ENCODE data around the gene FBP1.

Gene FBP1

GRCh38 chr9:94679587-94679986 lies 40.3 kb upstream of the FBP1 start:
- DNase-seq (ENCODE audit: extremely low read depth, low read depth): no peak
- TF ChIP-seq CTCF (IDR thresholded peaks at IDR 0.05; ENCODE audit: low read depth, low read length, missing control alignments): no peak
- H3K4me3 ChIP-seq (replicated peaks; ENCODE audit: low read depth, low read length): no peak overlapping the region

- no peak for TF ChIP-seq CTCF (IDR thresholded peaks at IDR 0.05; ENCODE audit: low read depth, low read length, missing control alignments)
- no peak for DNase-seq (ENCODE audit: extremely low read depth, low read depth)
- no peak overlapping the region for H3K4me3 ChIP-seq (replicated peaks; ENCODE audit: low read depth, low read length)
These were observed 38.6 kb upstream of the FBP1 start for GRCh38 chr9:94677929-94678328.

- no peak for TF ChIP-seq CTCF (IDR thresholded peaks at IDR 0.05; ENCODE audit: low read depth, low read length, missing control alignments)
- DNase-seq (ENCODE audit: extremely low read depth, low read depth): no peak
- no peak overlapping the region for H3K4me3 ChIP-seq (replicated peaks; ENCODE audit: low read depth, low read length)
These were observed 37.3 kb upstream of the FBP1 start for GRCh38 chr9:94676446-94677131.

GRCh38 chr9:94675008-94675881 lies 35.9 kb upstream of the FBP1 start:
- no peak overlapping the region for H3K4me3 ChIP-seq (replicated peaks; ENCODE audit: low read depth, low read length)
- DNase-seq (ENCODE audit: extremely low read depth, low read depth): no peak
- no peak for TF ChIP-seq CTCF (IDR thresholded peaks at IDR 0.05; ENCODE audit: low read depth, low read length, missing control alignments)

DNA sequence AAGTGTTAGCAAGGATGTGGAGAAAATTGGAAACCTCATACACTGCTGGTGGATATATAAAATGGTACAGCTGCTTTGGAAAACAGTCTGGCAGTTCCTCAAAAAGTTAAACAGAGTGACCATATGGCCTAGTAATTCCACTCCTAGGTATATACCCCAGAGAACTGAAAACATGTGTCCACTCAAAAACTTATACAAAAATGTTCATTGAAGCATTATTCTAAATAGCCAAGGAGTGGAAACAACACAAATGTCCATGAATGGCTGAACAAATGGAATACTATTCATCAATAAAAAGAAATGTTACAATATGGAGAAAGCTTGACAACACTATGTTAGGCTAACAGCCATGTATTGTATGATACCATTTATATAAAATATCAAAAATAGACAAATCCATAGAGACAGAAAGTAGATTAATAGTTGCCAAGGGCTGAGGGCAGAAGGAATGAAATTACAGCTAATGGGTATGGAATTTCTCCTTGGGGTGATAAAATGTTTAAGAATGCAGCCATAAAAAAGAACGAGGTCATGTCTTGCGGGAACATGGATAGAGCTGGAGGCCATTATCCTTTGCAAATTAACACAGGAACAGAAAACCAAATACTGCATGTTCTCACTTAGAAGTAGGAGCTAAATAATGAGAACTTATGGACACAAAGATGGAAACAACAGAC lies 33.6 kb upstream of the FBP1 start:
- DNase-seq (ENCODE audit: extremely low read depth, low read depth): no peak
- no peak for TF ChIP-seq CTCF (IDR thresholded peaks at IDR 0.05; ENCODE audit: low read depth, low read length, missing control alignments)
- H3K4me3 ChIP-seq (replicated peaks; ENCODE audit: low read depth, low read length): no peak overlapping the region

DNA sequence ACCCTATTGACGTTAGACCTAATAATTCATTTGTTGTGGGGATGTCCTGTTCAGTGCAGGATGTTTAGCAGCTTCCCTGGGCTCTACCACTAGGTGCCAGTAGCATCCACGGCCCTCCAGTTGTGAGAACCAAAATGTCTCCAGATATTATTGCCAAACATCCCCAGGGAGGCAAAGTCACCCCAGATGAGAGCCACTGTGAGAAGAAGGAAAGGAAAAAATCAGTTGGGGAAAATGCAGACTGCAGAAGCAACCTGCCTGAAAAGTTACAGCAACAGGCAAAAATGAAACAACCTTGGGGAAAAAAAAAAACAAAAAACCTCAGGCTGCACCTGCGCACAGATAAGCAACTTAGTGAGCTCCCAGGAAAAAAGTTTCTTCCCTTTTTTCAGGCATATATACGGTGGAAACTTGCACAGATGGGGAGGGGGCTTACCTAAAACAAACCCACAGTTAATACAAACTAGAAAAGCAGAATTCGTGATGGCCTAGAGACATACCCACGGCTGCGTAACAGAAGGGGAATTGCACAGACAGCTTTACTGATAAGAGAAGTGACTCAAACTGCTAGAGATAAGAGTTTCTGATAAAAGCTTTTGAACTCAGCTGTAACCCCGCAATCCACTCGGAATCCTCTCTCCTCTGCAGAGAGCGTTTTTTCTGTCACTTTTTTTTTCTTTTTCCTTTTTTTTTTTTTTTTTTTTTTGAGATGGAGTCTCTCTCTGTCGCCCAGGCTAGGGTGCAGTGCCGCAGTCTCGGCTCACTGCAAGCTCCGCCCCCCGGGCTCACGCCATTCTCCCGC lies 29.8 kb upstream of the FBP1 start:
- peak; percentile 52 for DNase-seq (ENCODE audit: extremely low read depth, low read depth)
- no peak overlapping the region for H3K4me3 ChIP-seq (replicated peaks; ENCODE audit: low read depth, low read length)

More for the DNA sequence above, 29.8 kb upstream of the FBP1 start:
- peak; percentile 97 for TF ChIP-seq CTCF (IDR thresholded peaks at IDR 0.05; ENCODE audit: low read depth, low read length, missing control alignments)
